Right forelimb (tissue), 1 donor: ENCODE results near the gene DEPDC5.

ENCODE experiments used
- DNase-seq: peaks from one replicate; pipeline ENCODE4 v3.0.0-alpha.2; 2018

DEPDC5 gene

DNA sequence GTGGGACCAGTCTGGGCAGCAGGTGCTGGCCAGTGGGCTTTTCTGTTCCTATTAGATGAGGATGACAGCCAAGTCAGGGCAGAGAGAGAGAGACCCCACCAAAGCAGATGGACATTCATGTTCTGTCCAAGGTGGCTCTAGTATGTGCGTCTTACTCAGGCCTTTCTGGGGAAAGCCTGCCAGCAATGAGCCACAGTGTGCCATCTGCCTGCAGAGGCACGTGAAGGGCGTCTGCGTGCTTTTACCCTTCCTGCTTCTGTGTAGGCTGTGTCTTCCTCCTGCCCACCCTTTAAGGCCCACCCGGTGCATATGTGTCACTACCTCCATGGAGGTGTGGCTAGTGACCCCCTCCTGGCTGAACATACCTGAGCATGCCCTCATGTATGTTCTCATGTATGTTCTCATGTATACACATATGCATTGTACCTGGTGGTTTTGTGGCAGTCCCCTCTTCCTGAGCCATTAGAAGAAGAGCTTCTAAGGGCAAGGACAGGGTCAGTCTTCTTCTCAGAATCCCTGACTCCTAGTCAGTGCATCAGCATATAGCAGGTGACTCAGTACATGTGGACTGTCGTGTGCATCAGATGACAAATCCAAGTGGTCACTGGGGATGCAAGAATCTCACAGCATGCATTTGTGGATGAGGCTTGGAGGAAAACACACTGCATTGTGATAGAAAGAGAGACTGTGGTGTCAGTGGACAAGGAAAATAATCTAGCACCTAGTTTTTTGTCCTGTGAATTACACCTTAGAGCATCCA is 100.1 kb downstream of the DEPDC5 start:
- no peak for DNase-seq

DNA sequence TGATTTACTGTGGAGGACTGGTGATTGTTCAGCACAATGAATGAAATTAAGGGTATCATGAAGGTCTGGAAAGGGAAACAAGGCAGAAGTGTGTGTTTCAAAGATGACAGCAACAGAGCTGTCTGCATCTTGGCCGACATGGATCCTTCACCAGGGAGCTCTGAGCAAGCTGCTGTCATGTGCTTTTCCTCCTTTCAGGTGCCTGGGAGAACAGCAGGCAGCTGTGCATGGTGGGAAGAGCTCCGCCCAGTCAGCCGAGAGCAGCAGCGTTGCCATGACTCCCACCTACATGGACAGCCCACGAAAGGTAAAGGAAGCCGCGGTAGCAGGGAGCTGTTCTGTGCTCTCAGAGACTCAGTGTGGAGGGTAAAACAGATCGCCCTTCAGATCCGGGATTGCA is 103.4 kb downstream of the DEPDC5 start:
- DNase-seq, result no peak

DNA sequence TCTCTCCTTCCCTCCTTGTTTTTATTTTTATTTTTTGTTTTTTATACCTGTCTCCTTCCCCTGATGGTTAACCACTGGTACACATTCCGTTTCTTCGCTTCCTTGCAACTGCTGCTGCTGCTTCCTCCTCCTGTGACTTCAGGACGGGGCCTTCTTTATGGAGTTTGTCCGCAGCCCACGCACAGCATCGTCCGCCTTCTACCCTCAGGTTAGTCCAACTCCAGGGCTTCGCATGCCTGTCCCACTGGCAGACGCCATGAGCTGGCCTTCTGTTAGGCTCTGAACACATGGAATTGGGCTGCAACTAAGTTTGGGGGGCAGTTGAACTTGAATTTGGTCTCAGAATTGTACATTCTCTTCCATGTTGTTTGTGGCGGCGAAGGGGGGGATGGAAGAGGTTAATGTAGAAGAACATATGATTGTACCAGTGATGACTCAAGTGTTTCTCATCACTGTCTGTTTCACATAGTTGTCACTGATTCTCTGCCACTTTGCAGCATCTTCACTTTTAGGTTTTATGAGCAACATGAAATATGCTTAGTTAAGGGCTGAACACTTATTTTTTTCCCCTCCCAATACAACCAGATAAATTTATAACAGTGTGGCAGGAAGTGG is 107.5 kb downstream of the DEPDC5 start:
- DNase-seq, result no peak

DNA sequence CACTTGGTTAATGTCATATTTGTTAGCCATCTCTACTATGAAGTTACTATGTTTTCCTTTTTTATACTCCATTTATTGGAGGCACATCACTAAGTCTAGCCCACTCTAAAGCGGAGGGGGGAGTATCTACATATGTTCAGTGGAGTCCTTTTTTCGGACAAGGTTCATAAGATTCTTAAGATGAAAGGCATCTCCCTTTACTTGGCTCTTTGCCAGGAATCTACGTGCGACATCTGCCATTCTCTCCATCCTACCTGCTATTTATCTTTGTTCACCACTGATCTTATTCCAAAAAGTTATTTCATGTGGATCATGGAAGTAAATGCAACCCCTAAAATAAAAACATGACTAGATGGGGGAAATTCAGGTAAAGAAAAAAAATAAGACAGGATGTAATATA is 113.1 kb downstream of the DEPDC5 start:
- DNase-seq, result no peak

DNA sequence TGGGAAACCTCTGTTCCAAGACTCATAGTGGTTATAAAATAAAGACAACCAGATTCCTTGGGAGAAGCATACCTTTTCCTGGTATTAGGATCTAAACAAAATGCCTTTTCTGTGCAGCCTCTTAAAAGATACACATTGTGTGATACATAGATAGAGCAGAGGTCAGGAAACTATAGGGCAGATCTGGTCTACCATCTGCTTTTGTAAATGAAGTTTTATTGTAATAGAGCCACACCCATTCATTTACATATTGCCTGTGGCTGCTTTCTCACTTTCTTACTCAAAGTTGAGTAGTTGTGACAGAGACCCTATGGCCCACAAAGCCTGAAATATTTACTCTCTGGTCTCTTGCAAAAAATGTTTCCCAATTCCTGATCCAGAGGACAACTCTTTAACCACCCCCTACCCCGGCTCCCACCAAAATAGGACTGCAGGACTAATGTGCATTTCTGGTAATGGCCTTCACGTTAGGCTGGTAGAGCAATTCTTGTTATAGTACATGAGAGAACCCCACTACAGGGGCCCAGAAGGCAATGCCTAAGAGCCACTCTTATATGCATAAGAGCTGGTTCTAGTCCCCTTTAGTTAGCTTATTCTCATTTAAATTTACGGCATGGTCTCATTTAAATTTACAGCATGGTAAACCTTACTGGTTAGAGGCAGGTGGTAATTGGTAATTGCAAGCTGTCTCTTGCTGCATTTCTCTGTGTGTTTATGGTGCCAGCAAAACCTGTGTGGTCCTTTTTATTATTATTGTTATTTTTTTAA is 113.8 kb downstream of the DEPDC5 start:
- no peak for DNase-seq

DNA sequence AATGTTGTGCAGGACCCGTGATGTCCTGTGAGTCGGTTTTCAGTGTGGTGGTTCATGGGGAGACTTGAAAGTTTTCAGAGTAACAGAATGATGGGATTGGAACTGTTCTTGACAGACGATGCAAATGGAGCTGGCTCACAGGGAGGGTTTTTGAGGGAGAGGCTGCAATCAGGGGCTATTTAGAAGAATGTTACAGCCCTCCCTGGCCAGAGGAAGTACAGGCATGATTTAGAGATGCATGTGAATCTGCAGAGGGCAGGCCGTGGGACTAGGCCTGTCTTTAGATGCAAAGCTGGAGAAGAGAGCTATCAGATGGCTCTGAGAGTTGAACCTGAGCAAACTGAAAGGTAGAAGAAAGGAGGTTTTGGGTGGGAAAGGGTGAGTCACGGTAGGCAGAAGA is 115.9 kb downstream of the DEPDC5 start:
- DNase-seq, result no peak

DNA sequence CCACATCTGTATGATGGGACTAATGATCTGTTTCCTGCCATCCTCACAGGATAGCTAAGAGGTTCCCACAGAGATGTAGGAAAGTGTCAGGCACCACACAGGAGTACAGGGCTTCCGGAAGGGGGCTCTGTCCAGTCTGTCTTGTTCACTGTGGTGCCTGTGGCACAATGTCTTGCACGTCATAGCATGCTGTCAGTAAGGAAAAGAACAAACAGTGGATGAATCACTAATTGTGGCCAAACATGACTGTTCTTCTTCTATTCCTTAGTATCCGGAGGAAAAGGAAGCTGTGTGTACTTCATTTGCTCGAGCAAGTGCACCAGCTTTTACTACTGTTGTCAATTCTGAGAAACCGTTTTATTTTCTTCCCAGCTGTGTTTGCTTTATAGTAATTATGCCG is 117.1 kb downstream of the DEPDC5 start:
- DNase-seq, result no peak

DNA sequence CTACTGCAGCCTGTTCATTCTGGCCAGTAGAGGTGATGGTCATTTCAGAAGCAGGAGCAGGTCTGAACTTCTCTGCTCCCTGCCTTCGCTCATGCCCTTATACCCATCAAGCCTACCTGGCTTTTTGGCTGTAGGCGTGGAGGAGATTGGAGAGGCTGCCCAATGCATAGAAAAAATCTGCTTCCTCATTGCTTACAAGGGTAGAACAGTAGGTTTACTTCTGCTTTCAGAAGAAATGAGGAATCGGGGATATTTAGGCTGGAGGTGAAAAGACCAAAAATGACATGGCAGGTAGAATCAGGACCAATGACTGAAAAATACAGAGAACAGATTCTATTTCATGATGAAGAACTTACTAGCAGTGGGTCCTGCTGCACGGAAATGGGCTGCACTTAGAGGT is 117.7 kb downstream of the DEPDC5 start:
- no peak for DNase-seq

DNA sequence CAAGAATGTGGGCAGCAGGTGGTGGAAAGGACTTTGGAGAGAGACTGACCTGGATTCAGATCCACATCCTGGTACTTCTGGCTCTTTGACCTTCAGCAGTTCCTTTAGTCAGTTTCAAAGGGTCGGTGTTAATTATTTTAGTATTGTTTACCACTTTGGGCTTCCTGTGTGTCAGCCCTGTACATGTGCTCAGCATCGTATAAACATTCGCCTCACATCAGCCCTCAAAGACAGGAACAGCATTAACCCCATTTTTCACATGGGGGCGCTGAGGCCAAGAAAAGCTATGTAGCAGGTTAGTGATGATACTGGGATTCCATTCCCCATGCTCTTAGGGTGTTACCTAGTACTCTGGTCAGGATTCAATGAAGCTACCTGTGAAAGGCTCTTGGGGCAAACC is 118.4 kb downstream of the DEPDC5 start:
- no peak for DNase-seq

DNA sequence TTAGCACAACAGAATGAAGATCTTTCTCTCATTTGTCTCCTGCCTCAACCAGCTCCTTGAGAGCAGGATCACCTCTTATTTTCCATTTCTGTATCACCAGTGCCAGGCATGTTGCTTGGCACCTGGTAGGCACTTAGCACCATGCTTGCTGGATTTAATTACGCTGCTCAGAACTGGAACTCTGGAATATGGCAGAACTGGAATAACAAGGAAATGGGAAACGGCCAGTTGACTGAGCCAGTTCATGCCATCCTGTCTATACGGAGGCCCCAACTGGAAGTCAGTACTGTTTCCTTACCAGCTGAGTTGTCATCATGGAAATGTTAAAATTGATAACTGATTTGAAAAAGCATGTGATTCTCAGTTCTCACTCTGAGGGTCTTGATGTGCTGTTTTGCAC is 121.0 kb downstream of the DEPDC5 start:
- no peak for DNase-seq

DNA sequence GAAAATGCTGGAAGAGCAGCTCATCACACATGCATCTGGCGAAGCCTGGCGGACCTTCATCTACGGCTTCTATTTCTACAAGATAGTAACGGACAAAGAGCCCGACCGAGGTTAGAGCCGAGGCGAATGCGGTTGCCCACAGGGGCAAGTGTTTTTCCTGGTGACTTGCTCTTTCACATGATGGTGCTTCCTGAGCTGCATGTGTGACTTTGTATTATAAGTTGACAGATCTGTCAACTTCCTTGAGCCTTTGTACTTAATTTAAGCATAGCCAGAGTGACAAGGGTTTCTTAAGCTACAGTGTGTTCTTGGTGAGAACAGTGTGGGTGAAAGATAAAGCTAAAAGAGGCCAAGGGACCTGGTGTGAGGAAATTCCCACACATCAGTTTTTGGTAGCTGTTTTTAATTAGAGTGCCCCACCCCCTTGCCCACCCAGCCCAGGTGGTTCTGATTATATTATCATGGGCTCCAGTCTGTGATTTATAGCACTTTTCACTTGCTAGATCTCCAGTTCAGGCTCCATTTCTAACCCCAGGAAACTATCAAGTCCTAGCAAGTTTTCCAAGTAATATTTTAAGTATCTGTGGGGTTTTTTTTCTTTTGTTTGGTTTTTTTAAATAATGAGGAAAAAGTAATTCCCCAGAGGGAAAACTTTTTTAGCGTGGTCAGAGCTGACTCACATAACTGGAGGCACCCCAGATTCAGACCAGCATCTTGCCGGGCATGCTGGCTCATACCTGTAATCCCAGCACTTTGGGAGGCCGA is 122.5 kb downstream of the DEPDC5 start:
- DNase-seq, result no peak

DNA sequence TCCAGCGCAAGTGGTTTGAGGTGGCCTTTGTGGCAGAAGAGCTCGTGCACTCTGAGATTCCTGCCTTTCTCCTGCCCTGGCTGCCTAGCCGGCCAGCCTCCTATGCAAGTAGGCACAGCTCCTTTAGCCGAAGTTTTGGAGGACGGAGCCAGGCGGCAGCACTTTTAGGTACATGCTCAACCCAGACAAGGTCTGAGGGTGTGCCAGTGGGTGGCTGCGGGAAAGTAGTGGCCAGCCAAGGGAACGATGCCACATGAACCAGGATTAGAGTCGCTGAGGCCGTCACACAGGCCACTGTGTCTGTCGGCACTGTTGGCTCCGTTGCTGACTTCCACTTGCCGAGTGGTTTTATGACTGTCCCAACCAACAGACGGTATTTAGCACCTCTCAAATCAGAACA is 125.8 kb downstream of the DEPDC5 start:
- DNase-seq, result no peak

DNA sequence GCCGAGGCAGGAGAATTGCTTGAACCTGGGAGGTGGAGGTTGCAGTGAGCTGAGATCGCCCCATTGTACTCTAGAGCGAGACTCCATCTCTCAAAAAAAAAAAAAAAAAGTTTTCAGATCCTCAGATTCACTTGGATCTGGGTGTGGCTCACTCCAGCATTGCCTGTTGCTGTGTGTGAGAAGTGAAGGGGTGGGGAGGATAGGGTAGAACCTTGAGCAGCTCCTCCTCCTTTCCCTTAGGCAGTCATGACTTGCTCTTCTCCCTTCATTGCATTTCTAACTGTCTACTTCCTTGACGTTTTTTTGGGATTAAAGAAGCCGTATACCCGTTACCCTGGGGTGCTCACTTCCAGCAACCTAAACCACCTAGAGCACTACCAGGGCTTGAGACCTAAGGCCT is 127.4 kb downstream of the DEPDC5 start:
- no peak for DNase-seq

DNA sequence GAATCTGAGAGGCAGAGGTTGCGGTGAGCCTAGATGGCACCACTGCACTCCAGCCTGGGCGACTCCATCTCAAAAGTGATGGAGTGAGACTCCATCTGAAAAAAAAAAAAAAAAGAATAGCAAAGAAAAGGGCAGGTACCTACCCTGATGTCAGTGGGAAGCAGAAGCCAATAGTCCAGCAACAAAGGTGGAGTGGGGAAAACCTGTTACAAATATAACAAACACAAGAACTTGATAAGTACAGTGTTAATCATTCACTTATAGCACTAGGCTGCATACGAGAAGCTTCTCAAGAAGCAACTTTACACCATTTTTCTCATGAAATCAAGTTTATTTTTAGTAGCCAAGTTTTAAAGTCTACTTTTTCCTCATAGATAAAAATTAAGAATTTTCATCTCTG is 128.0 kb downstream of the DEPDC5 start:
- DNase-seq, result no peak

DNA sequence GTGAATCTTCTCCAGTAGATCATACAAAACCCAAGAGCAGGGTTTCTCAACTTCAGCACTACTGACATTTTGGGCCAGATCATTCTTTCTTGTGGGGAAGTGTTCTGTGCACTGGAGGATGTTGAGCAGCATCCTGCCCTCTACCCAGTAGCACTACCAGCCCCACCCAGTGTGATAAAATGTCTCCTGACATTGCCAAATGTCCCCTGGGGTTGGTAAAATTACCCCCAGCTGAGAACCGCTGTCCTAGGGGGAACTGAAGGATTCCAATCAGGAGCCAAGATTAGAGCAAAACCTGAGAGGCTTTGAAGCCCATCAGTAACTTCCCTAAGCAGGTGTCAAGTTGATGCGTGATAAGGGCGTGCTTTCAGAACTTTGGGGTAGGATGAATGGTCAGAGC is 129.2 kb downstream of the DEPDC5 start:
- DNase-seq, result no peak

DNA sequence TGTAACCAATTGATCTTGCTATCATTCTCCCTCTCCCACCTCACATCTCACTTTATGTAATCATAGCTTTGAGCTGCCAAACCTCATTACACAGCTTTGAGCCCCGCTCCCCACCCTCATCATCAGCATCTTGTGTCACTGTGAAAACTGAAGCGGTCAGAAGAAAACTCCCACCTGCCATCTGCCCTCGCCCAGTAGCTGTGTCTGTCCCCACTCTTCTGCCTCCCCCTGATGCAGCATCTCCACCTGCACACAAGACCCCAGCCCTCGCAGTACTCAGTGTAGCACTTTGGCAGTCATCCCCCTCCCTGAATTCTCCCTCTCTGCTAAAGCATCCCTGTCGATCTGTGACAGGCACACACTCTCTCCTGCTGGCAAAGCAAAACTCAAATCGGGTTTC is 130.2 kb downstream of the DEPDC5 start:
- no peak for DNase-seq

DNA sequence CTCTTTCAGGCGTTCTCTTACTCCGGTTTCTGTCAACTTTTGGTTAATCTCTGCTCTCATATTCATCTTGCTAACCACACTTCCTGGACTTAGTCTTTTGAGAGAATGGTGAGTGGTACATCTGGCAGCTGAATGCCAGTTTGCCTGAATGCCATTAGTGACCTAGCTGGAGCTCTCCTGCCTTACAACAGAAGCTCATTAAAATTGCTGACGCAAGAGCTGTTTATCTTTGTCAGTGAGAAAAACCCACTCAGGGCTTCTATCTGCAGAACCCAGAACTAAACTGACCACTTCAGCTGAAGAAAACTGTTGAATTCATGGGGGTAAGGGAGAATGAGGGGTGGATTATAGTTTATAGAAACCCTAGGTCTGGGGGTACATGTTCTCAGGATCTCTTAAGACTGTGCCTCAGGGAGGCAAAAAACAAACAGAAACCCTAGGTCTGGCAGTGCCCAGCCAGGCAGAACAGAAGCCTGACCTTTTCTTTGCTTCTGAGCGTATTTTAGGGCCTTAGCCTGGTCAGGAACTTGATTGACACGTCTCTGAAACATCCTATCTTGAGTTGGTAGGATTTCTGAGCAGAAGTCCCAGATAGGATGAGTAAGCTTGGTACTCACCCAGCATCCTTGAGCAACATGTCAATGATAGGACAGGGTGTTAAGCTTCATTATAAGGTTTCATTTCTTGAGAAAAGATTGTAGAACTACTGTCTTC is 137.7 kb downstream of the DEPDC5 start:
- DNase-seq, result no peak

DNA sequence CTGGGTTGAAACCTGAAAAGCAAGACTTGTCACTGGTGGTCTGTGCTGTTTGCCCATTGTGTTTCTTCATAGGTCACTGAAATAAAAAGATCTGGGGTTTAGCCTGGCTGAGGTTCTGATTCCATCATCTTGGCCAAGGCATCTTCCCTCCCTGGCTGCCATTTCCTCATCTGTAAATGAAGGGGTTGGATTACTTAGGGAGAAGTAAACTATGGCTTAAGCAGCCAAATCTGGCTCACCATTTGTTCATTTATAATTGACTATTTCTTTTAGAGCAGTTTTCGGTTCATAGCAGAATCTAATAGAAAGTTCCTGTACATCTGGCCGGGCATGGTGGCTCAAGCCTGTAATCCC is 138.2 kb downstream of the DEPDC5 start:
- DNase-seq, result no peak

DNA sequence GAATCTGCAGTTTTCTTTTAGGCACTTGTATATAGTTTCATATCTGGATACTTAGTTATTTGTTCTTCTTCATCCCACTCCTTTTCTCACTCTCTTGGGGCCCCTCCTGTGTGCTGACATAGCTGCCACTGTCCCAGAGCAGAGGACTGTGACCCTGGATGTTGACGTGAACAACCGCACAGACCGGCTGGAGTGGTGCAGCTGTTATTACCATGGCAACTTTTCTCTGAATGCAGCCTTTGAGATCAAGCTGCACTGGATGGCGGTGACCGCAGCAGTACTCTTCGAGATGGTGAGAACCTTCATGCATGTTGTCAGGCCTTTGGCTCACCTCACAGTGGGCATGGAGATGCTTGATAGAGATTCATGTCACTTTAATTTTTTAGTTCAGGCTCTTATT is 139.6 kb downstream of the DEPDC5 start:
- DNase-seq, result peak; percentile 55

DNA sequence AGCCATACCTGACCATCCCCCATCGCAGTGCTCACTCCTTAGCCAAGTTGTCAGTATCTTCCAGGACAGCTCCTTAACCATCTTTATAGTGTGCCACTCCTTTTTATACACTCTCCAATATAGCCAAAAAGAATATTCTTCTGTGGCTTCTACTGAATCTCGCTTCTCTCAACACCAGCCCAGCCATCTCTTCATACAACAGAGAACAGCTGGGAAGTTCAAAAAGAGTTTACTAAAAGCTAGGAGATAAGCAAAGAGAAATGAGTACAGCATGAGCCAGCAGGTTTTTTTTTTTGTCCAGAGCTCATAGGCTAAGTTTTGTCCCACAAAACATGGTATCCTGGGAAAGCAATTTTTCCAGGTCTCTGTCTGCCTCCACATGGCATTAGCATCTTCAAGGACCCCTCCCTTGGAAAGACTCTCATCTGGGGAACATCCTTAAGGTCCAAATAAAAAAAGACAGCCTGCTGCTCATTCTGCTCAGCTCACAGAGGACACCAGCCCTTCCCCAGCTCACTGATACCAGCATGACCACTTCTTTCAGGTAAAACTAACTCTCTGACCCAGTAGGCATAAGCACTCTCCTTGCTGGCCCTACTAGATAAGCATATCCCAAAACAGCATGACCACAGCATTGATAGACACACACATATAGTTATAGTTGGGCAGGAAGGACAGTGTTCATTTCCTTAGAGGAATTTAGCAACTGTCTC is 141.7 kb downstream of the DEPDC5 start:
- DNase-seq, result no peak

DNA sequence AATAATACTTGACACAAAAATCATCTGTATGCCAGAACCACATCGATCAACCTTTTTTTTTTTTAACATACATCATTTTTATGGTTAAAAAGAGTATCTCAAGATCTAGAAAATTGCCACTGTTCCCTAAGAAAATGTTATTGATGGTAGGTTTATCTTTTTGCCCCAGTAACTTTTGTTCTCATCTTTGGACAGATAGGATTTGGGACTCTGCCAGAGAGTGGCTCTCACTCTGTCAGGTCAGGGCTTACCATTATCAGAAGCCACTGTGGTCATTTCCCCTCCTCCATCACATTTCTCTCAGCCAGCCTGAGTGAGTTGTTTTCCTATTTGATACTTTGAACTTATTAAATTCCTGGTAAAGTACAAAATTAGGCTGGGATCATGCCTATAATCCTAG is 142.7 kb downstream of the DEPDC5 start:
- DNase-seq, result no peak
